8988T (cell line): ENCODE measurements around the gene EREG.
"Not testable (repeated sequence)": the region's sequence is repeated elsewhere in the genome, so short reads cannot be mapped to it uniquely, and the experiment has no call there.

Experiments
- DNase-seq: peaks from one replicate; pipeline ENCODE4 v3.0.0; 2011

Gene EREG

GRCh38 chr4:74391890-74392475 is 27.0 kb downstream of the EREG start:
- no peak for DNase-seq

- DNase-seq = no peak
Measured at GRCh38 chr4:74394476-74395136, 29.7 kb downstream of the EREG start.

GRCh38 chr4:74395633-74396032 is 30.7 kb downstream of the EREG start:
- DNase-seq = no peak

DNA sequence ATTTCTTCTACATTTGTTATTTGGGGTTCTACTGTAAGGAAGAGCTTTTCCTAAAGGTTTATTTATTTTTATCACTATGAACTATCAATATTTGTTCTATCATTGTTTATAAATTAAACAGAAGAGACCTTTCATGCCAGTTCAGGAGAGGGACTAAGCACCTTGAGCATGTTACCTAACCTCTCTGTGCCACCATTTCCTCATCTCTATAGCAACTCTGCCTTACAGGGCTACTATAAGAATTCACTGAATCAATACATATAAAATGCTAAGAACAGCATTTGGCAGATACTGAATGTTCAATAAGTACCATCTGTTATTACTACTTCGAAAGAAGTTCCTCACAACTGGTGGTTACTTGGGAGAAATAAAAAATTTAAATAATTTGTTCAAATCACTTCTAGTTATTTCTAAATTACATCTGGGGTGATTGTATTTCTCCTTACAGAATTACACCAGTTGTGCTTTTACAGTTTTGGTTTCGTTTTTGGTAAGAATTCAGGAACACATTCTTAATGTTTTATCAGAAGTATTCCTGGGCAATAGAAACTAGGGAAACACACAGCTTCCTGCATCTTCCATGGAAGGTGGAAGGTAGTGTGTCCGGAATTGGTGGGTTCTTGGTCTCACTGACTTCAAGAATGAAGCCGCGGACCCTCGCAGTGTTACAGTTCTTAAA is 32.9 kb downstream of the EREG start:
- DNase-seq = no peak

GRCh38 chr4:74398894-74399589 is 34.1 kb downstream of the EREG start:
- not testable (repeated sequence) for DNase-seq

DNA sequence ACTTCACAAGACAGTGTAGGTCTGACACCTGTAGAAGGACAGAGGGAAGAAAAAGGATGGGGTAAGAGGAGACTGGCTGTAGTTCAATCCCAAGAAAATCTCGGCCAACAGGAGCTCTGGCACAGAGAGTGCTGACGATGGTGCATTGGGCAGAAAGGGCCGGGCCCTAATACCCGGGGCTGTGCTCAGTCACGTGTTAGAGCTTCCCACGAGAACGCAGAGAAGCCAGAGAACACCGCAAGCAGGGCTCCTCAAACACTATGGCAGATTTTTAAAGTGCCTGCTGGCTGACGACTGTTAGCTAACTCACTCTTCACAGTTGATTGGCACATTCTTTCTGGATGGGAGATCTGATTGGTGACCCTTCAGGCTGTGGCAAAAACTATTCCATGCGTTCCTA is 35.5 kb downstream of the EREG start:
- no peak for DNase-seq

DNA sequence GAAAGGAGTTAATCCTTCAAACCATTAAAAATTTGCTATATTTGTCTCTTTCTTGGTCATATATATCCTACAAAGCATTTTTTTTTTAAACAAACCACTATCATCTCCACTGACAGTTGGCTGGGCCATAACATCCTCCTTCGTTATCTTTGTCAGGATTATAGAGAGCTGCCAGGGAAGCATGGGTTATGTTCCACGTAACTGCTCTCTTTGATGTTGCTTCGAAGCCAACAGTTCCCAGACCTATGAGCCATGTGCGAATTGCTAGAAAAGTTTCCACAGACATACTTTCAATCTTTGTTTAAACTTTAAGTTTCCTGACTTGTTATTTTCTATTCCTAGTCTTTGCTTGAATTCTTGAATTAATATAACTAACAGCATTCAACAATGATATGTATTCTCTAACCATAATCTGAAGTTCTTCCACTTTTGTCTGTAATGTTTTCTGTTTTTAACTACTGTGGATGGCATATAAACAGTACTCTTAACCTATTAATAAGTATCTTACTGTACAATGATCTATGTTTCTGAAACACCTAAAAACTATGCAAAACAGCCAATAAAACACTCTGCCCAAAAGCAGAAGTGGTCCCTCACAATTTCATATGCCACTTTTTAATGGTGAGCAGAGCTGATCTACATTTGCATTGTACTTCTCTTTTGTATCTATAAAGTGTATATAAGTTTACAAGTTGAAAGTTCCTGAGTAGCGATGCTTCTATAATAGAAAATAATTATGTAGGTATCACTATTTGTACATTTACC is 37.9 kb downstream of the EREG start:
- DNase-seq = no peak

GRCh38 chr4:74407891-74408290 is 42.9 kb downstream of the EREG start:
- no peak for DNase-seq

DNA sequence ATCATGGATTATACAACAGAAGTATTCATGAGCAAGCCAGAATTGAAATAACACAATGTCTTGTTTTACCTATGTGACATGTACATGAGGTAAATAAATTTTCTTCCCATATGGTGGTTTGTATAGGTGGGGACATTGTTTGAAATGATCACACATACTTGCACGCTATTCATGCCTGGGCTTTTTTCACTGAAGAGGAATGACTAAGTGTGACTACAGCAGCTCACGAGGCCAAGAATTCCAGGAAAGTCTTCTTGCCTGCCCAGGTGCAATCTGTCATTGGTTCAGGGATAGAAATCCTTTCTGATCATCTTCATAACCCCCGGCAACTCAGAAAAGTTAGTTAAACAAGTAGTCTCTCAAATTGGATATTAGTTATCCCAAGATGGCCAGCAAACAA is 43.7 kb downstream of the EREG start:
- no peak for DNase-seq

GRCh38 chr4:74410272-74410671 is 45.3 kb downstream of the EREG start:
- no peak for DNase-seq

DNA sequence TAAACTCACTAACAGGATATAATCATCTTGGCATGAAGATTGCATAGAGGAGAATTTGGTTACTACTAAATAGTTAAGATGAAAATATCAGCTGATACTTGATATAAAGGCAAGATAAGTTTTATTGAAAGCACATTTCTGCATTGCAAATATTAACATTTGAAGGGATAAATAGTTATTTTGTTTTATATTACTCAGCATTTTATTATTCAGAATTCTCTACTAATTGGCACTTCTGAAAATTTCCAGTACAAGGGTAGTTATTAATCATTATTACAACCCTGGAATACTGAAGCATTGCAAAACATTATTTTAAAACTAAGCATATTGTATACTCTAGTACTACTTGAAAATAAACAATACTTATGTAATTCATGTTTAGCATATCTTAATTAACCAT is 47.3 kb downstream of the EREG start:
- DNase-seq = no peak

DNA sequence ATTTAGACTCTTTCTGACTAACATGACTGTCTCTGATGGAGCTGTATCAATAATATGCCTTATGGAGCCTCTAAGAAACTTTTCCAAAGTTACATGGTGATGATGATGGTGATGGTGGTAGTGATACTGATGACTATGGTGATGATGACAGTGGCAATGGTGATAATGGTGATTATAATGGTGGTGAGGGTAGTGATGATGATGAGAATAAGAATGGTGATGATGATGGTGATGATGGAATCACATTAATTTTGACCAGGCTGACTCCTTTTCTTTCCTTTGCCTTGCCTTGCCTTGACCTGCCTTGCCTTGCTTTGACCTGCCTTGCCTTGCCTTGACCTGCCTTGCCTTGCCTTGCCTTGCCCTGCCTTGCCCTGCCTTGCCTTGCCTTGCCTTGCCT is 48.3 kb downstream of the EREG start:
- DNase-seq = no peak

- no peak for DNase-seq
Measured at GRCh38 chr4:74414149-74414809, 49.3 kb downstream of the EREG start.

DNA sequence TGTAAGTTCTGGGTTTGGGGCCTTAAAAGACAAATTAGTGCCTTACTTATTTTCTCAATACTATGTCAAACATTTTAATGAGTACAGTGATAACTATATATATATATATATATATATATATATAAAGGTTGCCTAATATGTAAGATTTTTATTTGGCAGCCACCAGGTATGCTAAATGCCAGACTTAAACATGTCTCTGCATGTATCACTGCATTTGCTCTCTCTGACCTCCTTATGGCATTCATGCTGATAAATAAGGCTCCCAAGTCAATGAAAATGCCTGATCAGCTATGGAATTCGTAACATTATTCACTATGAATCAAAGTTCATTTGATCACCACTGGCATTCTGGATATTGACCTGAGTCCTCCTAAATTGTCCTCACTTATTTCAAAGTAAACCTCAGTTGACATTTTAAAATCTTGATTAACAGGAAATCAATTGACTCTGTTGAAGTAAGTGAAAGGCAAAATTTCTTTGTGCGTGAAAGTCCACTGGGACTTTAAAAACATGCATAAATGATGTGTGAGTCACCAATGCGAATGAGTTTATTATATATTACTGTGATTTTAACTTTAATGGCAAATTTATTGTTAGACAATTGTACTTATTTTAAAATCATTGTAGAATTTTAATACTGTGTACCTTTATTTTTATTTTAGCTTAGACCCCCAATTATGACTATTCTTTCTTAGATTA is 50.8 kb downstream of the EREG start:
- no peak for DNase-seq

GRCh38 chr4:74418063-74418670 is 53.2 kb downstream of the EREG start:
- no peak for DNase-seq

- DNase-seq = no peak
Measured at GRCh38 chr4:74420863-74421262, 55.9 kb downstream of the EREG start.

DNA sequence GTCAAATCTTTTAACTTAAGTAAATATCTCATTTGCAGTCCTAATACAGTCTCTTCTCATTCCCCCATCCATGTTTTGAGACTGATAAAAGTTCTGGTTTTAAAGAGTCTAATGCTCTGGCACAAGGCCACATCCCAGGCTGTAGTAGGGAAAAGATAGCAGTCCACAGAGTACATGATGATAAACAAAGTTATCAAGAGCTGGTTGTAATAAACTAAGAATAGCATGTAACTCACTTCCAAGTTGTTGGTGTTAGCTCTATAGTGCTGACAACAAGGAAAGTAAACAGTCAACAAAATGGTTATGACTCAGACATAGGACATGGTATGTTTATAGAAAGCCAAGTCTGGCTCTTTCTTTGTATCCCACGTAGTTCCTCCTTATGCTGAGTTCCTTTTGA is 58.2 kb downstream of the EREG start:
- no peak for DNase-seq

DNA sequence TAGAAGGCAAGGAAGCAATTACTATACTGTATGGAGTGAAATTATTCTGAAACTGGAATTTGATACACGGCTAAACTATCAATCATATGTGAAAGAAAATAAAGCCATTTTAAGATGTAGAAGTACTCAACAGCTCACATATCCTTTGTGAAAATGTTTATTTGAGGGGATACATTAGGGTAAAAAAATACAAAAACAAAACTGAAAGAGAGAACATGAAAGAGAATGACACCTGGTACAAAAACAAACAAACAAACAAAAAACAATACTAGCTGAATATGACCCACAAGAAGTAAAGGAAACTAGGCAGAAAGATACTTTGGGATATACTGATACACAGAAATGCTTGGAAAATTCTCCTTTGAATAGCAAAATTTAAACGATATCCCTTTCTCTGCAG is 59.2 kb downstream of the EREG start:
- DNase-seq = no peak

DNA sequence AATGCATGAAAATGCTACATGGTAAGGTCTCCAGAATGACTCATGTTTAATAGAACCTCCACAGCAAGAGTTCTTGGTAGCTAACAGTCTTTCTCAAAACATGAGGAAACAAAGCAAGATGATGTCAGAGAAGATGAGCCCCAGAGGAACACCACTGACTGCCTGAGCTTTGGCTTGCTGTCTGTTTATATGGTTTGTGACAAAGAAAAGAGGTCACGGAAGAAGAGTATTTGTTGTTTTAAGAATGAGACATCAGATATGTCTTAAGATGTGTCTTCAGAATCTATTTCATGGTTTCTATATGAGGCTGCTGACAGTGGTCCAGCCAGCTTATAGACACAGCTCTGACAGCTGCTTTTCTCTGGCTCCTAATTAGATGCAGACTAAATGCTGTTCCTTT is 61.2 kb downstream of the EREG start:
- DNase-seq = no peak

GRCh38 chr4:74428276-74428675 is 63.3 kb downstream of the EREG start:
- DNase-seq = no peak

DNA sequence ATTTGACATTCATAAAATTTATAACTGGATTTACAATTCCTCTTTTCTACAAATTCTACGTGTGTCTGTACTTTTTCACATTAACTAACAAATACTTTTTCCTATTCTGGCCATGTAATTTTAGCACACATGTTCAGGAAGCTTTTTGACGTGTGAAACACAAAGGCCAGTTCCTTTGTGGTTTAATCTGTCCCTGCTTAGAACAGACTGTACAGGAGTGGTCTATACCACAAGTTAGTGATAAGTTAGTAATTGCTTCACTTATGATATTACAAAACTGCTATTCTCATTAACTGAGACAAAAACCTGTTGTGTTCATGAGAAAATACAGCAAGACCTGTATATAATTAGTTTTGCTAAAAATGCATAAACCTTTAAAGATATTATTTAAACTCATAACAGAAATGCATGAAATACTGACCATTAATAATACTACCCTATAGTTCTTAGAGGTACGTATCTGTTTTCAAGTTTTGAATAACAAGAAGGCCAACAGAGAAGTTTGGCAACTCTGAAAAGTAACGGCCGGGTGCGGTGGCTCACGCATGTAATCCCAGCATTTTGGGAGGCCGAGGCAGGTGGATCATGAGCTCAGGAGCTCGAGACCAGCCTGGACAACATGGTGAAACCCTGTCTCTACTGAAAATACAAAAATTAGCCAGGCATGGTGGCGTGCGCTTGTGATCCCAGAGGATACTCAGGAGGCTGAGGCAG is 66.3 kb downstream of the EREG start:
- DNase-seq = no peak
